ENCODE data around the gene SELENOO. TPM values are rescaled to one million over a fixed set of nuclear protein-coding genes. Genes with fewer than 3 reads are reported as not detected.

The SELENOO gene
- total RNA-seq, 1 experiment from 2014 or later = 29.6 TPM

GRCh38 chr22:50198624-50199017 is 2.2 kb upstream of the SELENOO start:
- H3K27ac ChIP-seq (ENCODE audit: low read depth, low read length) = no peak overlapping the region; the same call in 1 of the 2 replicates
- peaks cover 20% of the 10 kb centered on the region for H3K79me2 ChIP-seq (ENCODE audit: insufficient read depth, low read length)
- no peak for DNase-seq (ENCODE audit: low read depth, low spot score)
- no peak overlapping the region for H3K4me3 ChIP-seq (replicated peaks in 1 of 2; ENCODE audit: low read depth in 1 of 2, low read length in 2 of 2)
- CTCF ChIA-PET = interaction anchor here (1.7 kb wide), 1 partner anchor 8 kb away, joined by 4 read pairs; no protein-coding TSS in a partner anchor
- peaks cover 9 to 19% of the 10 kb centered on the region in 2 experiments; a peak in 3 of 4 replicates for H3K4me1 ChIP-seq (ENCODE audit: control insufficient read depth in 1 of 2, insufficient read depth in 2 of 2, low read length in 2 of 2)
- no peak overlapping the region for H3K9ac ChIP-seq (ENCODE audit: low read length)
- intact Hi-C loops (cut with micrococcal nuclease) = no loop called here
- H2AFZ ChIP-seq (ENCODE audit: low read depth, low read length, poor library complexity, severe bottlenecking) = no peak overlapping the region
- H3K27me3 ChIP-seq (ENCODE audit: insufficient read depth, low read length) = no peaks in the 10 kb centered on the region
- peaks cover 0 to 6% of the 10 kb centered on the region in 2 experiments; a peak in 1 of 4 replicates for H3K9me3 ChIP-seq (ENCODE audit: control insufficient read depth in 1 of 2, insufficient read depth in 1 of 2, low read depth in 1 of 2, low read length in 2 of 2)
- no peaks in the 10 kb centered on the region for H3K9me2 ChIP-seq (ENCODE audit: insufficient read depth)
- no peaks in the 10 kb centered on the region for H4K20me1 ChIP-seq (ENCODE audit: insufficient read depth)
- H3K36me3 ChIP-seq (ENCODE audit: control insufficient read depth in 1 of 2, insufficient read depth in 2 of 2, low read length in 2 of 2) = peaks cover 2 to 14% of the 10 kb centered on the region in 2 experiments; a peak in 3 of 4 replicates
- H3K4me2 ChIP-seq (ENCODE audit: low read length) = no peak overlapping the region
- RAD21 ChIA-PET (ENCODE audit: low non-redundant PET in 1 of 2, low total read pairs in 2 of 2, uncharacterized antibody in 2 of 2, unreplicated experiment in 2 of 2) = no interaction called here
- no peak for TF ChIP-seq ZNF274 (IDR thresholded peaks at IDR 0.05; ENCODE audit: low read depth, low read length)
- no peak for TF ChIP-seq EZH2phosphoT487 (IDR thresholded peaks at IDR 0.05; ENCODE audit: borderline replicate concordance)
- TF ChIP-seq MAX (IDR thresholded peaks at IDR 0.05) = no peak
- TF ChIP-seq TCF7L2 (IDR thresholded peaks at IDR 0.05; ENCODE audit: borderline replicate concordance, extremely low read depth, insufficient read depth, insufficient read length) = no peak
- TF ChIP-seq POLR2AphosphoS5 (IDR thresholded peaks at IDR 0.05; ENCODE audit: low read depth, low read length) = no peak
- no peak for TF ChIP-seq RAD21 (IDR thresholded peaks at IDR 0.05; ENCODE audit: low read depth)
- TF ChIP-seq EGR1 (IDR thresholded peaks at IDR 0.05; ENCODE audit: low read depth) = no peak
- no peak for TF ChIP-seq CTCF (IDR thresholded peaks at IDR 0.05 in 2 of 3, conservative IDR thresholded peaks at IDR 0.05 in 1 of 3; ENCODE audit: borderline replicate concordance in 1 of 3, insufficient read depth in 1 of 3, low read depth in 2 of 3, low read length in 2 of 3)
- TF ChIP-seq ZBTB33 (IDR thresholded peaks at IDR 0.05; ENCODE audit: extremely low read depth, insufficient replicate concordance, low read length) = no peak
- TF ChIP-seq ZFX (IDR thresholded peaks at IDR 0.05) = no peak
- TF ChIP-seq ATF3 (IDR thresholded peaks at IDR 0.05) = no peak
- no peak for TF ChIP-seq SIN3A (IDR thresholded peaks at IDR 0.05; ENCODE audit: low read depth)
- TF ChIP-seq CBX3 (IDR thresholded peaks at IDR 0.05; ENCODE audit: low read depth) = no peak
- TF ChIP-seq EZH2 (IDR thresholded peaks at IDR 0.05) = no peak
- no peak for TF ChIP-seq CEBPB (IDR thresholded peaks at IDR 0.05; ENCODE audit: low read depth)
- TF ChIP-seq REST (IDR thresholded peaks at IDR 0.05; ENCODE audit: low read depth) = no peak
- no peak for TF ChIP-seq ELF1 (IDR thresholded peaks at IDR 0.05; ENCODE audit: borderline replicate concordance, low read depth)
- no peak for TF ChIP-seq POLR2A (IDR thresholded peaks at IDR 0.05; ENCODE audit: borderline replicate concordance, extremely low read depth, insufficient read depth, insufficient read length)
- TF ChIP-seq SP1 (IDR thresholded peaks at IDR 0.05; ENCODE audit: low read depth) = no peak
- POLR2A ChIA-PET = no interaction called here
- no peak for ATAC-seq
- no TSS peak for BruUV-seq (replicated peaks)

Measured in HCT116 (cell line).